DOHH2 (cell line): Measurements from ENCODE around the gene HLA-DQB1.
A peak's percentile ranks its signal among the peaks of the same experiment; 100 is the strongest.
"Not testable (repeated sequence)": the region's sequence is repeated elsewhere in the genome, so short reads cannot be mapped to it uniquely, and the experiment has no call there.

Experiments
- H3F3A ChIP-seq: fragments of 200-600 bp; sonication (generic), shearing (Covaris generic); 2 replicates; pipeline ENCODE4 v1.6.0; 2016; ENCODE audit warnings: antibody characterized with exemption, mild to moderate bottlenecking; ENCODE audit not compliant: control insufficient read depth, insufficient read depth
- H3K27ac ChIP-seq: fragments of 200-600 bp; sonication (generic); 2 replicates; pipeline ENCODE4 v1.5.1; 2014; ENCODE audit warnings: low read depth, mild to moderate bottlenecking, low read length, moderate library complexity
- H3K27me3 ChIP-seq: fragments of 200-600 bp; sonication (generic); 2 replicates; pipeline ENCODE4 v1.6.1; 2014; ENCODE audit warnings: mild to moderate bottlenecking, low read length, mixed read lengths; ENCODE audit not compliant: control insufficient read depth
- H3K36me3 ChIP-seq: fragments of 200-600 bp; sonication (generic); 2 replicates; pipeline ENCODE4 v1.6.1; 2014; ENCODE audit warnings: mild to moderate bottlenecking, low read length, moderate library complexity, mixed read lengths; ENCODE audit not compliant: control insufficient read depth
- H3K4me1 ChIP-seq: fragments of 200-600 bp; sonication (generic); 2 replicates; pipeline ENCODE4 v1.6.1; 2014; ENCODE audit warnings: mild to moderate bottlenecking, low read length, mixed read lengths; ENCODE audit not compliant: control insufficient read depth
- H3K4me2 ChIP-seq: fragments of 200-600 bp; sonication (generic); 2 replicates; pipeline ENCODE4 v1.6.0; 2014; ENCODE audit warnings: mild to moderate bottlenecking, low read length, moderate library complexity
- H3K4me3 ChIP-seq: fragments of 200-600 bp; sonication (generic); 2 replicates; pipeline ENCODE4 v1.5.1; 2014; ENCODE audit warnings: mild to moderate bottlenecking, low read length, mixed read lengths
- H3K79me2 ChIP-seq: fragments of 200-600 bp; sonication (generic); 2 replicates; pipeline ENCODE4 v1.6.1; 2014; ENCODE audit warnings: mild to moderate bottlenecking, low read length, mixed read lengths; ENCODE audit not compliant: control insufficient read depth
- H3K9me2 ChIP-seq: fragments of 200-600 bp; sonication (generic); replicated peaks from 2 replicates; pipeline ENCODE4 v1.6.1; 2014; ENCODE audit warnings: mild to moderate bottlenecking, low read length, mixed read lengths; ENCODE audit not compliant: control insufficient read depth
- H3K9me3 ChIP-seq: fragments of 200-600 bp; sonication (generic); 2 replicates; pipeline ENCODE4 v1.6.1; 2014; ENCODE audit warnings: antibody characterized with exemption, low read length, mixed read lengths; ENCODE audit not compliant: control insufficient read depth, insufficient read depth
- H4K20me1 ChIP-seq: fragments of 200-600 bp; sonication (generic); 2 replicates; pipeline ENCODE4 v1.6.0; 2014; ENCODE audit warnings: low read depth, mild to moderate bottlenecking, antibody characterized with exemption, low read length, moderate library complexity; ENCODE audit not compliant: control insufficient read depth, insufficient read depth
- EZH2phosphoT487 ChIP-seq: fragments of 200-600 bp; sonication (generic); IDR thresholded peaks from 2 replicates; pipeline ENCODE4 v1.6.1; 2017; ENCODE audit warnings: borderline replicate concordance, mild to moderate bottlenecking, antibody characterized with exemption, low read length, moderate library complexity, mixed read lengths
- TF ChIP-seq, protein P1 (sequence below): fragments of 200-600 bp; sonication (generic); IDR thresholded peaks from one replicate; pipeline ENCODE4 v1.5.1; 2014; ENCODE audit warnings: antibody characterized with exemption, mild to moderate bottlenecking, low read depth, low read length; ENCODE audit not compliant: poor library complexity, severe bottlenecking

HLA-DQB1 gene

GRCh38 chr6:32658268-32658897 is 8.1 kb downstream of the HLA-DQB1 start:
- Histone ChIP-seq H3K27me3 (no peaks in the 10 kb centered on the region), H3K36me3 (peaks cover 19% of the 10 kb centered on the region), H4K20me1 (no peaks in the 10 kb centered on the region), H3K79me2 (no peaks in the 10 kb centered on the region), H3K9me3 (peaks cover 4% of the 10 kb centered on the region), H3K4me1 (peaks cover 58% of the 10 kb centered on the region), H3K4me3 (peak overlapping the region; percentile 25), H3K9me2 (no peaks in the 10 kb centered on the region), H3K27ac (no peak overlapping the region), H3K4me2 (peak overlapping the region; percentile 69), H3F3A (peaks cover 8% of the 10 kb centered on the region)
- TF ChIP-seq EZH2phosphoT487, result no peak
- TF ChIP-seq, protein P1, sequence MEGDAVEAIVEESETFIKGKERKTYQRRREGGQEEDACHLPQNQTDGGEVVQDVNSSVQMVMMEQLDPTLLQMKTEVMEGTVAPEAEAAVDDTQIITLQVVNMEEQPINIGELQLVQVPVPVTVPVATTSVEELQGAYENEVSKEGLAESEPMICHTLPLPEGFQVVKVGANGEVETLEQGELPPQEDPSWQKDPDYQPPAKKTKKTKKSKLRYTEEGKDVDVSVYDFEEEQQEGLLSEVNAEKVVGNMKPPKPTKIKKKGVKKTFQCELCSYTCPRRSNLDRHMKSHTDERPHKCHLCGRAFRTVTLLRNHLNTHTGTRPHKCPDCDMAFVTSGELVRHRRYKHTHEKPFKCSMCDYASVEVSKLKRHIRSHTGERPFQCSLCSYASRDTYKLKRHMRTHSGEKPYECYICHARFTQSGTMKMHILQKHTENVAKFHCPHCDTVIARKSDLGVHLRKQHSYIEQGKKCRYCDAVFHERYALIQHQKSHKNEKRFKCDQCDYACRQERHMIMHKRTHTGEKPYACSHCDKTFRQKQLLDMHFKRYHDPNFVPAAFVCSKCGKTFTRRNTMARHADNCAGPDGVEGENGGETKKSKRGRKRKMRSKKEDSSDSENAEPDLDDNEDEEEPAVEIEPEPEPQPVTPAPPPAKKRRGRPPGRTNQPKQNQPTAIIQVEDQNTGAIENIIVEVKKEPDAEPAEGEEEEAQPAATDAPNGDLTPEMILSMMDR, result no peak

DNA sequence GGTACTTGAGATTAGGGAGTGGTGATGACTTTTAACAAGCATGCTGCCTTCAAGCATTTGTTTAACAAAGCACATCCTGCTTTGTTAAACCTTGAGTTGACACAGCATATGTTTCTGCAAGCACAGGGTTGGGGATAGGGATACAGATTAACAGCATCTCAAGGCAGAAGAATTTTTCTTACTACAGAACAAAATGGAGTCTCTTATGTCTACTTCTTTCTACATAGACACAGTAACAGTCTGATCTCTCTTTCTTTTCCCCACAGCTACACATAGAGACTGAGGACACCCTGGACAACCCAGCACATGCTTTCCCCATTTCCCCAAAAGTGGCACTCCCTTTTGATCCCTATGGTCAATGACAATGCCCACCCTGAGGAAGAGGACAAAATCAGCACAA is 8.6 kb downstream of the HLA-DQB1 start:
- Histone ChIP-seq H3K4me1 (peaks cover 53% of the 10 kb centered on the region), H3K4me2 (peak overlapping the region; percentile 69; the same call in 1 of the 2 replicates), H3K36me3 (peaks cover 17% of the 10 kb centered on the region), H3K4me3 (peak overlapping the region; percentile 25; the same call in 1 of the 2 replicates)
- not testable (repeated sequence) for H3K27ac ChIP-seq, H3K9me3 ChIP-seq, H3F3A ChIP-seq, H3K79me2 ChIP-seq, H3K27me3 ChIP-seq, H4K20me1 ChIP-seq, H3K9me2 ChIP-seq

- H3K4me2 ChIP-seq, H3K9me3 ChIP-seq, H3K9me2 ChIP-seq, H3K4me3 ChIP-seq, H3F3A ChIP-seq, H4K20me1 ChIP-seq, H3K27me3 ChIP-seq, H3K27ac ChIP-seq, H3K79me2 ChIP-seq: not testable (repeated sequence)
- peaks cover 48% of the 10 kb centered on the region for H3K4me1 ChIP-seq
- peaks cover 17% of the 10 kb centered on the region for H3K36me3 ChIP-seq
These were observed 9.1 kb downstream of the HLA-DQB1 start for GRCh38 chr6:32657329-32657728.

DNA sequence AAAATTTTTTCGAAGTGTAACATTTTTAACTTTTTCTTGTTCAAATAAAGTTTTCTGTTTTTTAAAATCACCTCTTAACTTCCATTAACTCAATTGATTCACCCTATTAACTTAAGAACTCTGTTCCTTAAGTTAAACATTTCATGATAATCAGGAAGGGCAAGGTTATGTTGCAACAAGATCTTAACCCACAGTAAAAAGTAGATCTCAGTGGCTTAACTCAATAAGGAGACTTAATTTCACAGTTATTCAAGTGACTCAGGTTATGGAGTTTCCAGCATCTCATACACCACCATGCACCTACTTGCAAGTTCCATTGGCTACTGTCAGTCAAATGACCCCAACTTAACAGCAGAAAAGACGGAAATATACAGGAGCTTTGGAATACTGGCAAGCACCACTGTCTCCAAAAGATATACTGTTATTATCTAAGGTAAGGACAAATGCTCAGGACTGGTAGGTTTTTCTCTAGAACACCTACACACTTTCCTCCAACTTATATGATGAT is 11.2 kb downstream of the HLA-DQB1 start:
- no peak overlapping the region for H3K4me2 ChIP-seq
- H3K27ac ChIP-seq, result no peak overlapping the region
- no peak overlapping the region for H3K4me3 ChIP-seq
- H3K4me1 ChIP-seq, result peaks cover 34% of the 10 kb centered on the region
- H3K9me2 ChIP-seq, result no peaks in the 10 kb centered on the region
- no peaks in the 10 kb centered on the region for H3K27me3 ChIP-seq
- H3F3A ChIP-seq, result peaks cover 4% of the 10 kb centered on the region; the same call in 1 of the 2 replicates
- H4K20me1 ChIP-seq, result no peaks in the 10 kb centered on the region
- no peak for TF ChIP-seq EZH2phosphoT487
- TF ChIP-seq, protein P1, result no peak
- H3K9me3 ChIP-seq, result peaks cover 4% of the 10 kb centered on the region
- H3K79me2 ChIP-seq, result no peaks in the 10 kb centered on the region
- peaks cover 7% of the 10 kb centered on the region for H3K36me3 ChIP-seq
